ENCODE results near the gene AHDC1.

AHDC1 gene

GRCh38 chr1:27574871-27575831, 28.8 kb downstream of the AHDC1 start:
- no peak for DNase-seq (ENCODE audit: low read depth)
- H3K4me3 ChIP-seq (ENCODE audit: low read length): peak overlapping the region; percentile 26
- TF ChIP-seq, protein P1, sequence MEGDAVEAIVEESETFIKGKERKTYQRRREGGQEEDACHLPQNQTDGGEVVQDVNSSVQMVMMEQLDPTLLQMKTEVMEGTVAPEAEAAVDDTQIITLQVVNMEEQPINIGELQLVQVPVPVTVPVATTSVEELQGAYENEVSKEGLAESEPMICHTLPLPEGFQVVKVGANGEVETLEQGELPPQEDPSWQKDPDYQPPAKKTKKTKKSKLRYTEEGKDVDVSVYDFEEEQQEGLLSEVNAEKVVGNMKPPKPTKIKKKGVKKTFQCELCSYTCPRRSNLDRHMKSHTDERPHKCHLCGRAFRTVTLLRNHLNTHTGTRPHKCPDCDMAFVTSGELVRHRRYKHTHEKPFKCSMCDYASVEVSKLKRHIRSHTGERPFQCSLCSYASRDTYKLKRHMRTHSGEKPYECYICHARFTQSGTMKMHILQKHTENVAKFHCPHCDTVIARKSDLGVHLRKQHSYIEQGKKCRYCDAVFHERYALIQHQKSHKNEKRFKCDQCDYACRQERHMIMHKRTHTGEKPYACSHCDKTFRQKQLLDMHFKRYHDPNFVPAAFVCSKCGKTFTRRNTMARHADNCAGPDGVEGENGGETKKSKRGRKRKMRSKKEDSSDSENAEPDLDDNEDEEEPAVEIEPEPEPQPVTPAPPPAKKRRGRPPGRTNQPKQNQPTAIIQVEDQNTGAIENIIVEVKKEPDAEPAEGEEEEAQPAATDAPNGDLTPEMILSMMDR (conservative IDR thresholded peaks at IDR 0.05; ENCODE audit: low read depth, low read length): peak; percentile 40

DNA sequence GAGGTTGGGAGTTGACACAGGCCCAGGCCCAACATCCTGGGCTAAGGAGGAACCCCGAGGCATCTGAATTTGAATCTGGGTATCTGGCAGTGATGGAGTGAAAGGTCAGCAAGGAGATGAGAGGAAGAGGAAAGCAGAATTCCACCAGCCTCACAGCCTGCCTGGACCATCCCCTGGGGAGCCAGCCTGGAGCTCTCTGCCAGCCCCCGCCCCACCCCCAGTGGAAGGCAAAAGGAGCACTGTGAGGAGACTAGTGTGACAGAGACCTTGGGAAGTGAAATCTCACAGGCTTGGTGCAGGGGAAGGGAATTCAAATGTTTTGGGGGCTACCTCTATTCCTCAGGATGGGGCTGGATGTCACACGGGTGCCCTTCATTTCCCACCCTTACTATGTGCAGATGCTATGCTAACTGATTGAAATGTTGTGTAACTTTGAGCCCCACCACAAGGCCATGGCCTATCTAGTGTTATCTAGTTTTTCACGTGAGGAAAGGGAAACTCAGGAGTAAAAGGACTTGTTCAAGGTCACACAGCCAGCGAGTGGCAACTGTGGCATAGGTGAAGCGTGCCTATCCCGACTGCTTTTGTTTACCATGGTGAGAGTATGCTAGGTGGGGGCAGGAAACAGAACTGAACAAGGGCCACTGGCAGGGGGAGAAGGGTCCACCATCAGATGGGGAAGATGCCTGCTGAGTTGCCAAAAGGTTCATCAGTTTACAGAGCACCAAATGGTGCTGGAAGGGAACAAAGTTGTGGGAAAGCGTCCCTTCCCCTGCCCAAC, 29.8 kb downstream of the AHDC1 start:
- DNase-seq (ENCODE audit: low read depth): no peak
- TF ChIP-seq, protein P1 (conservative IDR thresholded peaks at IDR 0.05; ENCODE audit: low read depth, low read length): no peak
- no peak overlapping the region for H3K4me3 ChIP-seq (ENCODE audit: low read length)

DNA sequence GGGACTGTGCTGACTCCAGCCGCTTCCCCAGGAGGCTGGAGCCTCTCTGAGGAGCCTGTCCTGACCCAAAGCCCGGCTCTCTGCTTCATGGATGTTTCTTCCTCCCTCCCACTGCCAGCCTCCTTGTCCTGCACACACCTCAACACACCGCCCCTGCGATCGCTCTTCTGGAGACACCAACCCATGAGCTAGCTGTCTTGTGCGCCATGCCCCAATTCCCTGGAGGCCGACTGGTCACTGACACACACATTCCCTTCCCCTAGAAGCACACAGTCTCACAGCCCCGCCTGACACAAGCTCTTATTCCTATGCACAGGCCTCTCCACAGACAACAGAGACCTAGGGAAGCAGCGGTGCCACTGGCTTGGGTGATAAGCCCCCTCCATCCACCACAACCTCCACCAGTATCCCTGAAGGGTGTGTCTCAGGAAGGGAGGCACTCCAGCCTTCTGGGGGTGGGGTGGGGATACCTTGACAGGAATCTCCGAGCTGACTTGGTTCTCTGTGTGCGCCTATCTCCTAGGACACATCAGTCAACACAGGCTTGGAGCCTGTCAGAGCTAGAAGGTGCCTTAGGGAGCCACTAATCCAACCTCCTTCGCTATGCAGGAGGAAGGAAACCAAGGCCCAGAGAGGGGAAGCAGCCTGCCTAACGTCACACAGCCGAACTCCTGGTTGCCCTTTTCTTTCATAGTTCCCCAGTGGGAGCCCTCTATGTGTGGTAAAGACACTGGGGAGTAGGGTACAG, 31.1 kb downstream of the AHDC1 start:
- peak overlapping the region; percentile 4 for H3K4me3 ChIP-seq (ENCODE audit: low read length)
- TF ChIP-seq, protein P1 (conservative IDR thresholded peaks at IDR 0.05; ENCODE audit: low read depth, low read length): no peak
- DNase-seq (ENCODE audit: low read depth): no peak

GRCh38 chr1:27572019-27572678, 31.8 kb downstream of the AHDC1 start:
- TF ChIP-seq, protein P1 (conservative IDR thresholded peaks at IDR 0.05; ENCODE audit: low read depth, low read length): no peak
- DNase-seq (ENCODE audit: low read depth): no peak
- peak overlapping the region; percentile 20 for H3K4me3 ChIP-seq (ENCODE audit: low read length)

DNA sequence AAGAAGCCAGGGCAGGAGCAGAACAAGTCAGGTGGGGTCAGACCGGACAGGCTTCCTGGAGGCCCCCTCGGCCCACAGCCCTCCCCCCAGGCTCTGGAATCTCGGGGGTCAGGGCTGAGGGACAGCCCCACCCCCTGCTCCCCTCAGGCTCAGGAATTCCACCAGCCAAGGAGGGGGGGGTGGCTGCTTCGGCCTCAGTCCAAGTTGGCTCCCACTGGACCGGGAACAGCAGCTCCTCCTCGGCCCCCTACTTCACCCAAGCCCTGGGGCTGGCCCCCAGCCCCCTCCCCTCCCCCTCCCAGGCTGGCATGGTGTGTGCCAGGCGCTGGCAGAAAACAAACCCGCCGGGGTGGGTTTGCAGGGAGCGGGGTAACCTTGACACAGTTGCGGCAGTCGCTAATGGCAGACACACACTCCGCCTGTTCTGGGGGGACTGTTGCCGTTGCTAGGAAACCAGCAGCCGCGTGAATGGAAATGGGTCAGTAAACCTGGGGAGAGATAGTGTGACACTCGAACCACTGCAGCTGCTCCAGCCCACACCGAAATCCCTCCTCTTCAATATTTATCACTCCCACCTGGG, 32.4 kb downstream of the AHDC1 start:
- H3K4me3 ChIP-seq (ENCODE audit: low read length): peak overlapping the region; percentile 20
- TF ChIP-seq, protein P1 (conservative IDR thresholded peaks at IDR 0.05; ENCODE audit: low read depth, low read length): no peak
- DNase-seq (ENCODE audit: low read depth): no peak

DNA sequence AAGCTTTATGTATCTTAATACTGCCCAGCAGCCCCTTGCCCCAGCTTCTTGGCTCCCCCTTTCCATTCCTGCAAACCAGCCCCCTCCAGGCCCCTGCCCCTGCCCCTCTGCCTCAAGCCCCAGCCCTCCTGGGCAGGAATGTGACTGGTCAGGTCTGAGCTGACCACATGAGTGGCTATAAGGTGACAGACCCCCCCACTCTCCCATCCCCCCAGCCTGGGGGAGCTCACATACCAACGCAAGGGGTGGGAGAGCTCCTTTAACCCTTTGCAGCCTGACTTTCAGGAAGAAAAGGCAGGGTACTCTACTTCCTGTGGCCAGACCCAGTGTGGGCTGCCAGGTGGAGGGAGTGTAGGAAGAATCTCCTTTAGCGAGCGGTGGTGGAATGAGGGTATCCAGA, 33.2 kb downstream of the AHDC1 start:
- TF ChIP-seq, protein P1 (conservative IDR thresholded peaks at IDR 0.05; ENCODE audit: low read depth, low read length): no peak
- no peak overlapping the region for H3K4me3 ChIP-seq (ENCODE audit: low read length)
- DNase-seq (ENCODE audit: low read depth): no peak
